CD4-positive, alpha-beta T cell treated with Interleukin-17A for 4 hours (primary cell): Measurements from ENCODE around the gene MCC.

ENCODE experiments used
- DNase-seq: peaks from one replicate; pipeline ENCODE4 v3.0.0-alpha.2; 2020; ENCODE audit warnings: mixed read lengths

Gene MCC

GRCh38 chr5:113299591-113299990 lies 188.7 kb downstream of the MCC start:
- DNase-seq = no peak

DNA sequence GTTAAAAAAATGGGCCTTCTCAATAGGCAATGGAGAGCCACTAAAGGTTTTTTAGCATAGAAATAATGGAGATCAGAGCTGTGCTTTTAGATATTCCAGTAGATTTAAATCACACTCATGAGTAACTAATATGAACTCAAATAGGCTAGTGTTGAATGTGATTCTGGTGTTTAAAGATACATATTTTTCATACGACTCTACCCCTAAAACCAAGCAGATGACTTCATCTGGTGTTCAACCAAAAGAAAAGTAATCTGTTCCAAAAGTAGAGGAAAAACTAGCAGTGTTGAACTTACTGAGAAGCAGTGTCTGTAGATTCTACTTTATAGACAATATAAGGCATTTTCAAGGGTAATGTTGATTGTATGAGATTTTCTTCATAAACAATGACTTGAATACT lies 191.6 kb downstream of the MCC start:
- no peak for DNase-seq

- DNase-seq = no peak
Measured at GRCh38 chr5:113295111-113295539, 193.1 kb downstream of the MCC start.

DNA sequence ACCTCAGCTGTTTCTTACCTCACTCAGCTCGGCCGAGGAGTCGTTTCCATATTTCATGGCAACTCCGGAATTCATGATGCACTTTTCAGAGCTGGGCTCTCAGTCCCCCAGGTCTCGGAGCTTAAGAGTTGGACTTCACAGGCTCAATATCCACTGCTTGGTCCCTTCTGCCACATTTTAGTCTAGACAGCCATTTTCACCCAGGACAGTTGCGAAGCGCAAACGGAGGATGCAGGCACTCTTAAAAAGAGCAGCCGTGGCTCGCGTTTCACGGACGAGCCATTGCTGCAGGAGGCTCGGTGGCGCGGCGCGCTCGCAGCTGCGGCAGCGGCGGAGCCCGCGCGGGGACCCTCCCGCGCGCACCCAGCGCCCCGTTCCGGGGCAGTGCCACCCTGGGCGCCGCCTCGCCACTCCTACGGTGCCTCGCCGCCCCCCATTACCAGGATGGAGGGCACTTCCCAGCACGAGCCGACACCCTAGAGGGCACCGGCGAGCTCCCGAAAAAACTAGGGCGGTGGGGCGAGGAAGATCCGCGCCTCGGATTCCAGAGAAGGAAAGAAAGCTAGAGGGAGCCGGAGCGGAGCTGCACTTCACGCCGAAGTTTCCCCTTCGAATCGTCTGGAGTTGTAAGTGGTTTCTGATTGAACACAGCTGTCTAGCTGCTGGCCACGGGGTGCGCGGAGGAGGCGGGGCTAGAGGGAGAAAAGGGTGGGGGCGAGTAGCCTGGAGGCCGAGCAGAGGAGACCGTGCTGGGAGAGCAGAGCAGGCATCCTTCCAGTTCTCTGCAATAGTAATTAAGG lies 193.7 kb downstream of the MCC start:
- DNase-seq = peak; percentile 77

GRCh38 chr5:113293975-113294310 lies 194.3 kb downstream of the MCC start:
- DNase-seq = peak; percentile 4

GRCh38 chr5:113293068-113293974 lies 194.9 kb downstream of the MCC start:
- peak; percentile 2 for DNase-seq

- DNase-seq = no peak
Measured at GRCh38 chr5:113292462-113292861, 195.8 kb downstream of the MCC start.

DNA sequence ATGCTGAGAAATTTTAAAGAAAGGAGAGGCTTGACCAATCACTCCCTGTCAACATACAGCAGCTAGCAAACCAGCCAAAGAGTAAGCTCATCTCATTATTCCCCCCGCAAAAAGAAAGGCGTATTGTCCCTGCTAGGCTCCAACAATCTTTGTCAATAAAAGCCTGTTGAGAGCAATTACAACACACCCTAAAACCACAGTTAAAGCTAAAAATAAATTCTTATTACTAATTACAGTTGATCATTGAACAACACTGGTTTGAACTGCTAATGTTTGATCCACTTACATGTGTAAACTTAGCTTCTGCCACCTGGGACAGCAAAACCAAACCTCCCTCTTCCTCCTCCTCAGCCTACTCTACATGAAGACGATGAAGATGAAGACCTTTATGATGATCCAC lies 204.7 kb downstream of the MCC start:
- no peak for DNase-seq

DNA sequence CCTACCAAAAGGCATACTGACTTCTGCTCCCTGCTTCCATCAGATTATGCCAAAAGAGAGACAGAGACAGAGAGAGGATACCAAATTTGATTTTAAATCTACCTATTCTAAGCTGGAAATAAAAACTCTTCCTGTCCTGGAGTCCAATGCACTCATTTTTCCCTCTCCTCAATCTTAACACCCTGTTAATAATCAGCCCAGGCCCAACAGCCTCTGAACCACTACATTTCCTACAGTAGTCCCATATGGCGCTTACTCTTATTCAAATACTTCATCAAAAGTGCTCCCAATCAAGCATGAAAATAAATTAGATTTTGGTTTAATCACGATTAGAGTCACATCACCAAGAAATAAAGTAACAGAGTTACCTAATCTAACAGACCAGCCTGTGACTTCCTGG lies 205.8 kb downstream of the MCC start:
- DNase-seq = no peak

- DNase-seq = no peak
Measured at GRCh38 chr5:113281194-113281593, 207.1 kb downstream of the MCC start.

GRCh38 chr5:113280541-113280940 lies 207.7 kb downstream of the MCC start:
- DNase-seq = no peak

- DNase-seq = no peak
Measured at GRCh38 chr5:113278976-113279375, 209.3 kb downstream of the MCC start.

- DNase-seq = no peak
Measured at GRCh38 chr5:113276493-113276892, 211.8 kb downstream of the MCC start.

- no peak for DNase-seq
Measured at GRCh38 chr5:113276001-113276400, 212.3 kb downstream of the MCC start.

GRCh38 chr5:113274836-113275414 lies 213.3 kb downstream of the MCC start:
- no peak for DNase-seq

GRCh38 chr5:113273948-113274347 lies 214.3 kb downstream of the MCC start:
- no peak for DNase-seq

DNA sequence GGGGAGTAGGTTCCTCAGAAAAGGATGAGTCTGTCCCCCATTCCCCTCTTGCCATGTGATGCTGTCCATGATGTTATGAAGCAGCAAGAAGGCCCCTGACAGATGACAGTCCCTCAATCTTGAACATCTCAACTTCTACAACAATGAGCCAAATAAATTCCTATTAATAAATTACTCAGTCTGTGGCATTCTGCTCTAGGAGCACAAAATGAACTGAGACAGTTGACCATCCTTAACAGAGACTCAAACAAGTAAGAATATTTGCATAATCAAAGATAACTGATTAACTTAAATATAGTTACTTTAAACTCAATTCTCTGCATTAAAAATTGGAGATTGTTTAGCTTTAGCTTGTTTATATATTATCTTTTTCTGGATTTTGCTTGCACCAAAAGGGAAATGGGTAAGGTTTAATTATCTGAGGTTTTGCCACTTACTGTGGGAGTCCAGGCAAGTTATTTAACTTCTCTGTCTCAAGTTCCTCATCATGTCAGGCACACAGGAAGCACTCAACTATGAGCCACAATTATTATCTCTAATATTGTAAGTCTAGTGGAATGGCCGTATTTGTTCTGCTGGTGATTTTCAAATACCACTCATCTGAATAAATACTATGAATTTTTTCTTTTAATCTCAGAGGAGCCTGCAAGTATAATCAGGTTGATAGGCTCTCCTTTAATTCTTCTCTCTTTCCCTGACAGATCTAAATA lies 216.4 kb downstream of the MCC start:
- no peak for DNase-seq

- DNase-seq = no peak
Measured at GRCh38 chr5:113271015-113271414, 217.2 kb downstream of the MCC start.

- no peak for DNase-seq
Measured at GRCh38 chr5:113270086-113270485, 218.2 kb downstream of the MCC start.

DNA sequence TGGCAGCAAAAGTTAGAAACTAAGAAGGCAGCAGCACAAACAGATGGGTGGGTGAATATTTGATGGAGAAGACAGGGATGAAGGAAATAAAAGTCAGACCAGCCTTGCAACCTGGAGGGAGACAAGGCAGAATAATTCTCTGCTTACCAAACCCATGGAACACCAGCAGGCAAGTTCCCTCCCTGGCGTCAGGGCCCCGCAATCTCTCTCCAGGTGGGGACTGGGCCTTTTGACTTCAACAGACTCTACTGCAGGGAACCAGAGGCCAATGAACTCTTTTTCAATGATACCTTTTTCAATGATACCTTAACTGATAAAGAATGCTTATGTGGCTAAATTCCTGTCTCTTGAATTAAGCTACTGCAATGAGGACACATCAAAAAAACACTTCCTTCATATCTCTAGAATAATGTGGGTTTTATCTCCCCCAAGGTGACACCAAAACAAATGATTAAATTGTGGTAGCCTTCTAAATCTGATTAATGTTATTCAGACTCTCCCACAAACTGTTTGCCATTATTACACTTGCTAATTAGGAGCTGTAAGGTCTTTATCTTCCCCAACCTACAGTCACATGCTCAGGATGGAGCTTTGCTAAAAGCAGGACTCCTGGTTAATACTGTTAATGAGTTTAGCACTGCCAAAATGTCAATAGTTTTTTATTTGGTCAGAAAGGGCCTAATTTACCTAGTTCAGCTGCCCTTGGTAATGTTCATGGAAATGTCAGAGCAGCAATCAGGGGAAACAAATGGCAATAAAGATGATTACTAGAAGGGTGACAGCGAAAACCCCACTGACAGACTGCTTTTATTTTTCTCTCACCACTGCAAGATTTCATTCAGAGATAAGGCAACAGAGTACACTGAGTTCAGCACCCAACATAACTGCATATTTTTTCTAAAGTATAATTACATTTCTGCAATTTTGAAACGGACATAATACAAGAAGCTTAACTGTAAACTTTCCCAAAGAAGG lies 218.9 kb downstream of the MCC start:
- no peak for DNase-seq

GRCh38 chr5:113268232-113268631 lies 220.0 kb downstream of the MCC start:
- DNase-seq = no peak
